HepG2 (cell line): ENCODE data around the gene AHRR. TPM values are rescaled to one million over a fixed set of nuclear protein-coding genes. Genes with fewer than 3 reads are reported as not detected.

Experiments used
- ATAC-seq: fragments of 200-7000 bp; cut with Tn5 transposase; 3 replicates; pipeline ENCODE4 v1.9.1; 2020; ENCODE audit warnings: mild to moderate bottlenecking, moderate library complexity
- BruUV-seq: library from RNA; stranded (reverse); fragments of 400-500 nt; replicated peaks from 2 replicates; lab custom pipeline; 2021; lab: Mats Ljungman, UMichigan
- CTCF ChIA-PET: fragments of 300-600 bp; formaldehyde crosslinking; extraction: SDS; loops from one replicate; lab custom pipeline; 2021; ENCODE audit warnings: low total read pairs, inconsistent platforms, low intra/inter-chr PET ratio; lab: Yijun Ruan, JAX
- POLR2A ChIA-PET: fragments of 350-600 bp; sonication (Branson Sonifier 250); formaldehyde crosslinking; loops from one replicate; lab custom pipeline; 2020; ENCODE audit warnings: antibody characterized with exemption, inconsistent platforms; lab: Yijun Ruan, JAX
- DNase-seq: peaks from one replicate; pipeline ENCODE4 v3.0.0-alpha.2; 2015; ENCODE audit warnings: low spot score
- FAIRE-seq: peaks from 3 replicates; lab custom pipeline; 2011; peaks lifted over from hg19 to GRCh38; lab: Jason Lieb, UNC
- H2AFZ ChIP-seq: one replicate; pipeline ENCODE4 v1.6.1; 2011; ENCODE audit warnings: low read length, inconsistent platforms
- H3K27ac ChIP-seq: fragments of 300-600 bp; 3 replicates; pipeline ENCODE4 v1.8.0; 2011; ENCODE audit warnings: mixed run types, mild to moderate bottlenecking, mixed read lengths, low read length, inconsistent platforms; ENCODE audit not compliant: insufficient read depth; ENCODE audit errors: extremely low read length
- H3K27me3 ChIP-seq, 2 experiments: fragments of 200-600 bp in 1 of 2; 2 replicates in 1 of 2; 3 replicates in 1 of 2; pipeline versions ENCODE4 v1.6.0 to v1.8.0; 2011; ENCODE audit warnings: low read length in 2 of 2, mild to moderate bottlenecking in 2 of 2, moderate library complexity in 2 of 2, inconsistent platforms in 1 of 2; ENCODE audit not compliant: insufficient read depth in 2 of 2, control insufficient read depth in 1 of 2
- H3K36me3 ChIP-seq, 2 experiments: fragments of 200-600 bp in 1 of 2; replicated peaks in 1 of 2; 2 replicates in 1 of 2; 3 replicates in 1 of 2; pipeline versions ENCODE4 v1.5.1 to v1.8.0; 2011; ENCODE audit warnings: low read length in 2 of 2, inconsistent platforms in 1 of 2; ENCODE audit not compliant: insufficient read depth in 2 of 2, control insufficient read depth in 1 of 2
- H3K4me1 ChIP-seq: 2 replicates; pipeline ENCODE4 v1.5.1; 2012; ENCODE audit warnings: low read length, inconsistent platforms; ENCODE audit not compliant: insufficient read depth
- H3K4me2 ChIP-seq: 2 replicates; pipeline ENCODE4 v1.6.0; 2011; ENCODE audit warnings: low read depth, low read length, inconsistent platforms
- H3K4me3 ChIP-seq, 3 experiments: fragments of 200-600 bp in 1 of 3; sonication (generic), shearing (Covaris generic) in 1 of 3; replicated peaks in 1 of 3; 2 replicates each; pipeline ENCODE4 v1.5.1; 2011 to 2016; ENCODE audit warnings: low read length in 3 of 3, inconsistent platforms in 2 of 3, low read depth in 2 of 3, mild to moderate bottlenecking in 2 of 3, control low read depth in 1 of 3, mixed read lengths in 1 of 3; ENCODE audit not compliant: insufficient read depth in 1 of 3
- H3K79me2 ChIP-seq: one replicate; pipeline ENCODE4 v1.6.1; 2011; ENCODE audit warnings: low read length, inconsistent platforms; ENCODE audit not compliant: insufficient read depth
- H3K9ac ChIP-seq: 2 replicates; pipeline ENCODE4 v1.6.0; 2011; ENCODE audit warnings: mild to moderate bottlenecking, low read depth, low read length, inconsistent platforms; ENCODE audit not compliant: insufficient read depth
- H3K9me3 ChIP-seq: 2 replicates; pipeline ENCODE4 v1.5.1; 2012; ENCODE audit warnings: mild to moderate bottlenecking, low read length
- H4K20me1 ChIP-seq: 2 replicates; pipeline ENCODE4 v1.6.0; 2011; ENCODE audit warnings: inconsistent platforms, mild to moderate bottlenecking, low read length, moderate library complexity; ENCODE audit not compliant: insufficient read depth
- AGO2 ChIP-seq: fragments of 200-400 bp; formaldehyde crosslinking; optimal IDR thresholded peaks from 2 replicates; pipeline ENCODE3; 2017; ENCODE audit warnings: mild to moderate bottlenecking, low read depth, low read length, moderate library complexity
- ATF2 ChIP-seq: sonication (generic); formaldehyde crosslinking; IDR thresholded peaks from 2 replicates; pipeline ENCODE4 v1.4.0; 2020; ENCODE audit warnings: missing genetic modification reagents
- DDIT3 ChIP-seq: sonication (generic); formaldehyde crosslinking; IDR thresholded peaks from 2 replicates; pipeline ENCODE4 v1.4.0; 2020; ENCODE audit warnings: mild to moderate bottlenecking, missing genetic modification reagents
- ZNF574 ChIP-seq: sonication (generic); formaldehyde crosslinking; IDR thresholded peaks from 2 replicates; pipeline ENCODE4 v1.4.0; 2020; ENCODE audit warnings: missing genetic modification reagents
- WGBS: methylation state at CpG from one replicate; pipeline ENCODE4 v1.1.6; 2017; ENCODE audit warnings: low lambda C conversion rate; 5-methylcytosine and 5-hydroxymethylcytosine counted together
- in situ Hi-C: cut with HindIII; loops from 2 replicates; pipeline ENCODE4 v1.10.0; 2017; ENCODE audit warnings: low pct_unique_long_range_greater_than_20kb; ENCODE audit not compliant: extremely low pct_ligation_motif_present
- intact Hi-C: fragments of 100-400 bp; cut with micrococcal nuclease; formaldehyde crosslinking; loops from one replicate; pipeline ENCODE4 v1.10.0; 2022; ENCODE audit not compliant: unreplicated experiment
- polyA plus RNA-seq, 8 experiments: library from polyadenylated mRNA; depleted of rRNA in 3 of 8; stranded (reverse) in 7 of 8; unstranded in 1 of 8; fragments of >200 nt; fragmentation: Illumina TruSeq in 4 of 8; extraction: Trizol in 4 of 8; gene quantifications; 2 replicates each; pipeline versions ENCODE4 v1.2.1 to v1.2.3, GENCODE V29; 2011 to 2016; ENCODE audit warnings: low read depth in 4 of 8, missing spikeins in 1 of 8, mixed read lengths in 1 of 8; ENCODE audit not compliant: insufficient read depth in 1 of 8
- total RNA-seq, 5 experiments: library from RNA; depleted of rRNA; stranded (reverse); fragments of >200 nt; fragmentation: Illumina TruSeq; extraction: Trizol; gene quantifications; 2 replicates each; pipeline ENCODE4 v1.2.3, GENCODE V29; 2016; ENCODE audit warnings: low read depth in 1 of 5

The AHRR gene
- total and polyA plus RNA-seq, 2 of the 13 experiments (the other 11 are each of a cell fraction or from before 2014, with no cell fraction given): 0.28 to 0.35 TPM

- Histone ChIP-seq H3K27ac (no peak overlapping the region), H2AFZ (no peak overlapping the region), H3K4me3 (no peak overlapping the region), H3K9me3 (peaks cover 5% of the 10 kb centered on the region; the same call in 1 of the 2 replicates), H3K9ac (no peak overlapping the region)
- BruUV-seq: no TSS peak
- 94% methylated on average over 20 of the region's 28 CpGs for WGBS
- TF ChIP-seq AGO2 (peak; percentile 27), ZNF574 (CRISPR knock-in tag) (no peak), ATF2 (CRISPR knock-in tag) (no peak), DDIT3 (CRISPR knock-in tag) (no peak)
- TF ChIP-seq, all 625 proteins: peak for 1
- H3K79me2 ChIP-seq: no peaks in the 10 kb centered on the region
- in situ Hi-C loops: no loop called here
- H3K36me3 ChIP-seq: peaks cover 34 to 75% of the 10 kb centered on the region in 2 experiments; a peak in 4 of 5 replicates
- H3K4me1 ChIP-seq: no peaks in the 10 kb centered on the region
- H3K27me3 ChIP-seq: no peaks in the 10 kb centered on the region
- ATAC-seq: no peak
- H3K4me2 ChIP-seq: no peak overlapping the region
- no peak for DNase-seq
- no peak for FAIRE-seq
- intact Hi-C loops: no loop called here
- H4K20me1 ChIP-seq: 0 out of 2 replicates have a peak, but pooled peaks cover 3% of the 10 kb centered on the region
- CTCF ChIA-PET: no interaction called here
- POLR2A ChIA-PET: no interaction called here
Measured at GRCh38 chr5:456351-457194, 135.1 kb downstream of the AHRR start.
